Fibroblast of mammary gland (primary cell): ENCODE data around the gene SMYD3.
A peak's percentile ranks its signal among the peaks of the same experiment; 100 is the strongest.

Experiments
- DNase-seq: peaks from one replicate; pipeline ENCODE4 v3.0.0-alpha.2; 2010; ENCODE audit warnings: low read depth
- H3K4me3 ChIP-seq: 2 replicates; pipeline ENCODE4 v1.5.1; 2011; ENCODE audit warnings: low read depth, mild to moderate bottlenecking, low read length, moderate library complexity; ENCODE audit not compliant: control insufficient read depth
- TF ChIP-seq, protein P1 (sequence below): conservative IDR thresholded peaks from 2 replicates; pipeline ENCODE4 v1.5.1; 2011; ENCODE audit warnings: low read depth, low read length, inconsistent platforms; ENCODE audit not compliant: control insufficient read depth, insufficient read depth

Gene SMYD3

DNA sequence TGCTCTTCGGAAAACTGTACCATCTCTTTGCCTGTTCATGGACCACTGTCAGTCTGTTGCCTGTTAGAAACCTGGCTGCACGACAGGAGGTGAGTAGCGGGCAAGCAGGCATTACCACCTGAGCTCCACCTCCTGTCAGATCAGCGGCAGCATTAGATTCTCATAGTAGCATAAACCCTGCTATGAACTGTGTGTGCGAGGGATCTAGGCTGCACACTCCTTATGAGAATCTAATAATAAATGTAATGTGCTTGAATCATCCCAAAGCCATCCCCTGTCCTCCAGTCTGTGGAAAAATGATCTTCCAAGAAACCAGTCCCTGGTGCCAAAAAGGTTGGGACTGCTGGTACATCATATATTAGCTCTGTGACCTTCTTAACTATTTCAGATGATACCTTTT lies 110.0 kb downstream of the SMYD3 start:
- TF ChIP-seq, protein P1, sequence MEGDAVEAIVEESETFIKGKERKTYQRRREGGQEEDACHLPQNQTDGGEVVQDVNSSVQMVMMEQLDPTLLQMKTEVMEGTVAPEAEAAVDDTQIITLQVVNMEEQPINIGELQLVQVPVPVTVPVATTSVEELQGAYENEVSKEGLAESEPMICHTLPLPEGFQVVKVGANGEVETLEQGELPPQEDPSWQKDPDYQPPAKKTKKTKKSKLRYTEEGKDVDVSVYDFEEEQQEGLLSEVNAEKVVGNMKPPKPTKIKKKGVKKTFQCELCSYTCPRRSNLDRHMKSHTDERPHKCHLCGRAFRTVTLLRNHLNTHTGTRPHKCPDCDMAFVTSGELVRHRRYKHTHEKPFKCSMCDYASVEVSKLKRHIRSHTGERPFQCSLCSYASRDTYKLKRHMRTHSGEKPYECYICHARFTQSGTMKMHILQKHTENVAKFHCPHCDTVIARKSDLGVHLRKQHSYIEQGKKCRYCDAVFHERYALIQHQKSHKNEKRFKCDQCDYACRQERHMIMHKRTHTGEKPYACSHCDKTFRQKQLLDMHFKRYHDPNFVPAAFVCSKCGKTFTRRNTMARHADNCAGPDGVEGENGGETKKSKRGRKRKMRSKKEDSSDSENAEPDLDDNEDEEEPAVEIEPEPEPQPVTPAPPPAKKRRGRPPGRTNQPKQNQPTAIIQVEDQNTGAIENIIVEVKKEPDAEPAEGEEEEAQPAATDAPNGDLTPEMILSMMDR, result no peak
- H3K4me3 ChIP-seq, result no peak overlapping the region
- no peak for DNase-seq

DNA sequence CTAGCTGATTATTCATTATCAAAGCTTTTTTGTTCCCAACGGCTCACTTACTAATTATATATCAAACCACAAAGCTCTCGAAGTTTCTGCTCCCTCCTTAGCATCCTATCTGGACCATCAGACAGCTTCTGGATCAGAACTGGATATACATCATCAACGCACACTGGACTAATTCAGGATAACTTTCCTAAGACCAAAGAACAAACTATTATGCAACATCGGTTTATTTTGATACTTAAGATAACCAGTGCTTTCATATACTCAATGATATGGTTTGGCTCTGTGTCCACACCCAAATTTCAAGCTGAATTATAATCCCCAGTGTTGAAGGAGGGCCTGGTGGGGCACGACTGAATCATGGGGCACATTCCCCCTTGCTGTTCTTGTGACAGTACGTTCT lies 110.8 kb downstream of the SMYD3 start:
- DNase-seq, result no peak
- H3K4me3 ChIP-seq, result no peak overlapping the region
- TF ChIP-seq, protein P1, result no peak

DNA sequence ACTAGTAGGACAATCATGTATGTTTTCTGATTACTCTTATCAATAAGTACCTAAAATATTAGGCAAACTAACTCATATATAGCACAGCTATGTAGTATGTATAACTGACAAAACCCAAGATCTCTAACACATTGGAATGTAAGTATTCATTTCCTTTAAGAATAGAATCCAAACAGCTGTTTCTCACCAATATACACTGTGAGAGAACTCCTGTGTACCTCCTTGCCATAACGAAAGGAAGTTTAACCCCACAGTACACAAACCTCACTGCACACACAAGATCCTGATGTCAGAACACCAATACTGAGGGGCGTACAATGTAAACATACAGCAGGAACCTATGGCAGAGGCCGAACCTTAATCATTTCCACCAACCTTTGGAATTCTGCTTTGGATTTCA lies 113.0 kb downstream of the SMYD3 start:
- DNase-seq, result no peak
- TF ChIP-seq, protein P1, result no peak
- no peak overlapping the region for H3K4me3 ChIP-seq

GRCh38 chr1:246390855-246391254 lies 116.2 kb downstream of the SMYD3 start:
- DNase-seq, result no peak
- TF ChIP-seq, protein P1, result no peak
- H3K4me3 ChIP-seq, result no peak overlapping the region

DNA sequence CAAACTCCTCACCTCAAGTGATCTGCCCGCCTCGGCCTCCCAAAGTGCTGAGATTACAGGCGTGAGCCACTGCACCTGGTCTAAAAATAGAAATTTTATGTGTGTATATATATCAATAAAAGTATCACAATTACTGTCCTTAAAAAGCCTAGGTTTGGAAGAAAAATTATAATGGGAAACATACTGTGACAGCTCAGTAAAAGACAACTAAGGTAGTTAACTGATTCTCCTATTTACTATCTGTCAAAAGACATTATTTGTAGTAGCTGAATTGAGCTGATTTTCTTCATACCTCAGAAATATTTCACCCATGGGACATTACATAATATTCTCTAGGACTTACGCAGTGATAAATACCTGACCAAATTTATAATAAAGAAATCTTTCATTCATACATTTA lies 122.5 kb downstream of the SMYD3 start:
- TF ChIP-seq, protein P1, result no peak
- H3K4me3 ChIP-seq, result no peak overlapping the region
- DNase-seq, result no peak

DNA sequence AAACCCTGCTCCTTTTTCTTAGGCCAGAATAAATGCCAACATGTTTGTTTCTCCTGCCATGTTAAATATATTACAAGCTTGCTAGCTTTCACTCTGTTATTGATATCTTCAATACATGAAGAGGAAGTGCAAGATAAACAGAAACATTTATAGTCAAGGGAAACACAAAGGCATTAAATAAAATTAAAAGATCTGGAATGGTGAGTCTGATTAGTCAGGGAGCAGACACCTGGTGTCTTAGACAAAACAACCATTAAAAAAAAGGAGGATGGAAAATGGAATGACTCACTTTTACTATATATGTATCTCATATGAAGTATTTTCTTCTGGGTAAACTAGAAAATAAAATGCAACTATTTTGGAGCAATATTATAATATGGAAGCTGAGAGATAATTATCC lies 123.3 kb downstream of the SMYD3 start:
- DNase-seq, result no peak
- H3K4me3 ChIP-seq, result no peak overlapping the region
- TF ChIP-seq, protein P1, result no peak

DNA sequence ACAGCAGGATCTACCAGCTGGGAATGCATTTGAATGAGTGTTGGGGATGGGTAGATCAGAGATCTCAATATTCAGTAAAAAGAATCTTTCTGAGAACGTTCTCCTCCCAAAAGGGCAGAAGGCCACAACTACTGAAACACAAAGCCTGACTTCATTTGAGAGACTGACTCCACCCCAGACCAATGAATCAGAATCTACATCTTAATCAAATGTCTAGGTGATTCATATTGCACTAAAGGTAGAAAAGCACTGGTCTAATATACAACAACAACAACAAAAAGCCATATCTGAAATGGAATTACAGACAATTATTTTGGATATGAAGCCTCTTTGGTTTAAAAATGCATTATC lies 123.9 kb downstream of the SMYD3 start:
- TF ChIP-seq, protein P1, result no peak
- DNase-seq, result peak; percentile 15
- no peak overlapping the region for H3K4me3 ChIP-seq
